HG03432 (cell line): Measurements from ENCODE around the gene PCDHGB4.
A peak's percentile ranks its signal among the peaks of the same experiment; 100 is the strongest.
"Not testable (repeated sequence)": the region's sequence is repeated elsewhere in the genome, so short reads cannot be mapped to it uniquely, and the experiment has no call there.

ENCODE experiments used
- ATAC-seq: cut with Tn5 transposase; IDR thresholded peaks from one replicate; pipeline ENCODE4 v1.9.1; 2021; ENCODE audit warnings: mild to moderate bottlenecking, moderate library complexity; ENCODE audit not compliant: unreplicated experiment

Gene PCDHGB4

GRCh38 chr5:141397756-141398551 lies 10.5 kb downstream of the PCDHGB4 start, which contains the start of gene PCDHGB5:
PCDHGB5 (plus strand) TSS chr5:141397947; CDS start chr5:141398128, 181 bp downstream.
- ATAC-seq = peak; percentile 99

DNA sequence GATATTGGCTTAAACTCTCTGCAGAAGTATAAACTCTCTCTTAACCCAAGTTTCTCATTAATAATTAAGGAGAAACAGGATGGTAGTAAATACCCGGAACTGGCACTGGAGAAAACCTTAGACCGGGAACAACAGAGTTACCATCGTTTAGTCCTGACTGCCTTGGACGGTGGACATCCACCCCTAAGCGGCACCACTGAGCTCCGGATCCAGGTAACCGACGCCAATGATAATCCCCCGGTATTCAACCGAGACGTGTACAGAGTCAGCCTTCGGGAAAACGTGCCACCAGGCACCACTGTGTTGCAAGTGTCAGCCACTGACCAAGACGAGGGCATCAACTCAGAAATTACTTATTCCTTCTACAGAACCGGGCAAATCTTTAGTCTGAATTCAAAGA lies 11.1 kb downstream of the PCDHGB4 start:
- ATAC-seq = no peak

- ATAC-seq = no peak
Observed at GRCh38 chr5:141399555-141400258, 12.2 kb downstream of the PCDHGB4 start.

DNA sequence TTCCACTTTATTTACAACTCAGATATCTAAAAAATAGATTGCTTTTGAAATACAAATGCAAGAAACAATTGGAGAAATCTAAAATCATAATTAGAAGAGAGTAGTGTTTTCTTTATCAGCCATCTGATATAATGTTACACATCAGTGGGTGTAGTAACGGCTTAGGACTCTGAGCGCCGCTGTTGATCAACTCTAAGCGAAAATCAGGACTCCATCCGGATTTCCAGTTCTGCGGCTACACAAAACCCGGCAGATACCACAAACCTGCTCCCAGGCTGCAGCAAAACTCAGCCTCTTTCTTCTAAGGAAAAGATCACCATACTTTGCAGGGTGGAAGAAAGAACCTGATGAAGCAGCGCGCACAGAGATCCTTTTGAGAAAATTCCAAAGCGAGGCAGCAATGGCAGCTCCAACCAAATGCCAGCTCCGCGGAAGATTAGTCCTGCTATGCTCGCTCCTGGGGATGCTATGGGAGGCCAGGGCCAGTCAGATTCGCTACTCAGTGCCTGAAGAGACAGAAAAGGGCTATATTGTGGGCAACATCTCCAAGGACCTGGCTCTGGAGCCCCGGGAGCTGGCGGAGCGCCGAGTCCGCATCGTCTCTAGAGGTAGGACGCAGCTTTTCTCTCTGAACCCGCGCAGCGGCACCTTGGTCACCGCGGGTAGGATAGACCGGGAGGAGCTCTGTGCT lies 15.2 kb downstream of the PCDHGB4 start, which contains the start of gene PCDHGA9:
Gene PCDHGA9 (plus strand): TSS at position 226 of the 691 bp plus-strand sequence. CDS start 175 bp downstream, at position 401.
- ATAC-seq = peak; percentile 43

GRCh38 chr5:141403387-141403786 lies 15.9 kb downstream of the PCDHGB4 start:
- no peak for ATAC-seq

- ATAC-seq = peak; percentile 81
Observed at GRCh38 chr5:141407790-141408505, 20.4 kb downstream of the PCDHGB4 start, which contains the start of gene PCDHGB6. PCDHGB6 (plus strand) TSS chr5:141408021; CDS start chr5:141408203, 182 bp downstream.

DNA sequence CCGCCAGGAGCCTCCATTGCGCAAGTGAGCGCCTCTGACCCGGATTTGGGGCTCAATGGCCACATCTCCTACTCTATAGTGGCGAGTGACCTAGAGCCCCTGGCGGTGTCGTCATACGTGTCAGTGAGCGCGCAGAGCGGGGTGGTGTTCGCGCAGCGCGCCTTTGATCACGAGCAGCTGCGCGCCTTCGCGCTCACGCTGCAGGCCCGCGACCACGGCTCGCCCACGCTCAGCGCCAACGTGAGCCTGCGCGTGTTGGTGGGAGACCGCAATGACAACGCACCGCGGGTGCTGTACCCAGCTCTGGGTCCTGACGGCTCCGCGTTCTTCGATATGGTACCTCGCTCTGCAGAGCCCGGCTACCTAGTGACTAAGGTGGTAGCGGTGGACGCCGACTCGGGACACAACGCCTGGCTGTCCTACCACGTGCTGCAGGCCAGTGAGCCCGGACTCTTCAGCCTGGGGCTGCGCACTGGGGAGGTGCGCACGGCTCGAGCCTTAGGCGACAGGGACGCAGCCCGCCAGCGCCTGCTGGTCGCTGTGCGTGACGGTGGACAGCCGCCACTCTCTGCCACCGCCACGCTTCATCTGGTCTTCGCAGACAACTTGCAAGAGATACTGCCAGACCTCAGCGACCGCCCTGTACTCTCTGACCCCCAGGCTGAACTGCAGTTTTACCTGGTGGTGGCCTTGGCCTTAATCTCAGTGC lies 22.3 kb downstream of the PCDHGB4 start:
- ATAC-seq = no peak

GRCh38 chr5:141411575-141411974 lies 24.1 kb downstream of the PCDHGB4 start:
- no peak for ATAC-seq

DNA sequence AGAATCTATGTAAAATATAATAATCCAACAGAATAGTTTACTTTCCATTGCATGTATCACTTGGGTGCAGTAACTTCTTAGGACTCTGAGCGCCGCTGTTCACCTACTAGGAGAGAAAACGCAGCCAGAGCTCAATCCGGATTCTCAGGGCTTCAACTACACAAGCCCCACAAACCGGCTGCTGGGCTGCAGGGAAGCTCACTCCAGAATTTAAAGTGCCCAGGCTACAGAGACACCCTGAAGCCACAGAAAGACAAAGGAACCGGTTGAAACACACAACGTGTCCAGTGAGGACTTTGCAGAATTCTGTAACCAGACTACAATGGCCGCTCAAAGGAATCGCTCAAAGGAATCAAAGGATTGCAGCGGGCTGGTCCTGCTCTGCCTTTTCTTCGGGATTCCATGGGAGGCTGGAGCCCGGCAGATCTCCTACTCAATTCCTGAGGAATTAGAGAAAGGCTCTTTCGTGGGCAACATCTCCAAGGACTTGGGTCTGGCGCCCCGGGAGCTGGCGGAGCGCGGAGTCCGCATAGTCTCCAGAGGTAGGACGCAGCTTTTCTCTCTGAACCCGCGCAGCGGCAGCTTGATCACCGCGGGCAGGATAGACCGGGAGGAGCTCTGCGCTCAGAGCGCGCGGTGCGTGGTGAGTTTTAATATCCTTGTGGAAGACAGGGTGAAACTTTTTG lies 25.5 kb downstream of the PCDHGB4 start, which contains the start of gene PCDHGA10:
Gene PCDHGA10 (plus strand): TSS at position 134 of the 686 bp plus-strand sequence. CDS start 189 bp downstream, at position 323.
- peak; percentile 72 for ATAC-seq

DNA sequence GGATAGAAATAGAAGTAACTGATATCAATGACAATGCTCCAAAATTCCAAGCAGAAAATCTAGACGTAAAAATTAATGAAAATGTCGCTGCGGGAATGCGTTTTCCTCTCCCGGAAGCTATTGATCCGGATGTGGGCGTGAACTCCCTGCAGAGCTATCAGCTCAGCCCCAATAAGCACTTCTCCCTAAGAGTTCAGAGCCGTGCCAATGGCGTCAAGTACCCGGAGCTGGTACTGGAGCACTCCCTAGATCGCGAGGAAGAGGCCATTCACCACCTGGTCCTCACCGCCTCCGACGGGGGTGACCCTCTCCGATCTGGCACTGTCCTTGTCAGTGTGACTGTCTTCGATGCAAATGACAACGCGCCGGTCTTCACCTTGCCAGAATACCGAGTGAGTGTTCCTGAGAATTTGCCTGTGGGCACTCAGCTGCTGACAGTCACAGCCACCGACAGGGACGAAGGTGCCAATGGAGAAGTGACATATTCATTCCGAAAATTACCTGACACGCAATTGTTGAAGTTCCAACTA lies 26.1 kb downstream of the PCDHGB4 start:
- no peak for ATAC-seq

- not testable (repeated sequence) for ATAC-seq
Observed at GRCh38 chr5:141414548-141415274, 27.2 kb downstream of the PCDHGB4 start.

DNA sequence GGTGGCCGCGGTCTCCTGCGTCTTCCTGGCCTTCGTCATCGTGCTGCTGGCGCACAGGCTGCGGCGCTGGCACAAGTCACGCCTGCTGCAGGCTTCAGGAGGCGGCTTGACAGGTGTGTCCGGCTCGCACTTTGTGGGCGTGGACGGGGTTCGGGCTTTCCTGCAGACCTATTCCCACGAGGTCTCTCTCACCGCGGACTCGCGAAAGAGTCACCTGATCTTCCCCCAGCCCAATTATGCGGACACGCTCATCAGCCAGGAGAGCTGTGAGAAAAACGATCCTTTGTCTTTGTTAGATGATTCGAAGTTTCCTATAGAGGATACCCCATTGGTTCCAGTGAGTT lies 27.7 kb downstream of the PCDHGB4 start:
- not testable (repeated sequence) for ATAC-seq

DNA sequence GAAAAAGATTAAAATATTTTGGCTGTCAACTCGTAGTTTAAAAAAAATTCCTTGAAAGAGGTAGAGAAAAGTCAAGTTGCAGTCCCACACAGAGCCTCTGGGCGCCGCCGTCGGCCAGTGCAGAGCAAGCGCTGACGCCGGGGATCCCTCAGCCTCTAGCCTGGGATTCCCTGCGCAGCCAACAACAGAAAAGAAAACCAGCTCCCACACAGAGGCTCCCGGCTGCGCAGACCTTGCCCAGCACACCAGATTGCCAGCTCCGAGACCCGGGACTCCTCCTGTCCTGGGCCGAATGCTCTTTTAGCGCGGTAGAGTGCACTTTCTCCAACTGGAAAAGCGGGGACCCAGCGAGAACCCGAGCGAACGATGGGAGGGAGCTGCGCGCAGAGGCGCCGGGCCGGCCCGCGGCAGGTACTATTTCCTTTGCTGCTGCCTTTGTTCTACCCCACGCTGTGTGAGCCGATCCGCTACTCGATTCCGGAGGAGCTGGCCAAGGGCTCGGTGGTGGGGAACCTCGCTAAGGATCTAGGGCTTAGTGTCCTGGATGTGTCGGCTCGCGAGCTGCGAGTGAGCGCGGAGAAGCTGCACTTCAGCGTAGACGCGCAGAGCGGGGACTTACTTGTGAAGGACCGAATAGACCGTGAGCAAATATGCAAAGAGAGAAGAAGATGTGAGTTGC lies 30.1 kb downstream of the PCDHGB4 start, which contains the start of gene PCDHGB7:
Gene PCDHGB7 (plus strand): TSS at position 184 of the 679 bp plus-strand sequence. CDS start 183 bp downstream, at position 367.
- peak; percentile 71 for ATAC-seq

- no peak for ATAC-seq
Observed at GRCh38 chr5:141419074-141419880, 31.8 kb downstream of the PCDHGB4 start.

DNA sequence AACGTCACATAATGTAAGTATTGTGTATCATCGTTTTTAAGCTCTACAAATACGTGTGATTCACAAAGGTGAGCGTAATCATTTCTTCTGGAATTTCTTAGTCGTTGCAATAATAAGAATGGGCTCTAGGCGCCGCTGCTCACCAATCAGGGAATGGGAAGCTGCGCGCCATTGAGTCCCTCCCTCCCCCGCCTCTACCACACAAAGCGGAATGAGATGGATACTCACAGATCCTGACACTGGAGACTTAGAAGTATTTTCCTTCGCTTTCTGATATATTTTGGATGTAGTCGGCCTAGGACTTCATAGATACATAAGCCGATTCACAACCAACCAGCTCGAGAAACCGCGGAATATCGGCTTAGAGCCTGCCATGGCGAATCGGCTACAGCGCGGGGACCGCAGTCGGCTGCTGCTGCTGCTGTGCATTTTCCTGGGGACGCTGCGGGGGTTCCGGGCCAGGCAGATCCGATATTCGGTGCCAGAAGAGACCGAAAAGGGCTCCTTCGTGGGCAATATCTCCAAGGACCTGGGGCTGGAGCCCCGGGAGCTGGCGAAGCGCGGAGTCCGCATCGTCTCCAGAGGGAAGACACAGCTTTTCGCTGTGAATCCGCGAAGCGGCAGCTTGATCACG lies 33.5 kb downstream of the PCDHGB4 start, which contains the start of gene PCDHGA11:
Gene PCDHGA11 (plus strand): TSS at position 197 of the 634 bp plus-strand sequence. CDS start 177 bp downstream, at position 374.
- ATAC-seq = peak; percentile 60

DNA sequence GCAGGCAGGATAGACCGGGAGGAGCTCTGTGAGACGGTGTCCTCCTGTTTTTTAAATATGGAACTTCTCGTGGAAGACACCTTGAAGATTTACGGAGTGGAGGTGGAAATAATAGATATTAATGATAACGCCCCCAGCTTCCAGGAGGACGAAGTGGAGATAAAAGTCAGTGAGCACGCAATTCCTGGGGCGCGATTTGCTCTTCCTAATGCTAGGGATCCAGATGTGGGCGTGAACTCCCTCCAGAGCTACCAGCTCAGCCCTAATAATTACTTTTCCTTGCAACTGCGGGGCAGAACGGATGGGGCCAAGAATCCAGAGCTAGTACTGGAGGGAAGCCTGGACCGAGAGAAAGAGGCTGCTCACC lies 34.0 kb downstream of the PCDHGB4 start:
- no peak for ATAC-seq
